Activated naive CD4-positive, alpha-beta T cell treated with anti-CD3 and anti-CD28 coated beads for 36 hours (primary cell): ENCODE data around the gene NUAK2. TPM values are rescaled to one million over a fixed set of nuclear protein-coding genes. Genes with fewer than 3 reads are reported as not detected.

ENCODE experiments used
- CTCF ChIA-PET: fragments of 350-600 bp; sonication (Branson Sonifier 250); formaldehyde crosslinking; loops from one replicate; lab custom pipeline; 2021; ENCODE audit warnings: antibody characterized with exemption; lab: Charles Lee
- DNase-seq: peaks from one replicate; pipeline ENCODE4 v3.0.0-alpha.2; 2020
- H3K27ac Mint-ChIP-seq: one replicate; pipeline ENCODE4 v1.8.0; 2021; ENCODE audit warnings: mild to moderate bottlenecking, mixed read lengths
- H3K27me3 Mint-ChIP-seq: one replicate; pipeline ENCODE4 v1.8.0; 2021; ENCODE audit warnings: low read depth, mixed read lengths
- H3K36me3 Mint-ChIP-seq: one replicate; pipeline ENCODE4 v1.8.0; 2021; ENCODE audit warnings: low read depth, mixed read lengths
- H3K4me1 Mint-ChIP-seq: one replicate; pipeline ENCODE4 v1.8.0; 2021; ENCODE audit warnings: low read depth, mixed read lengths
- H3K4me3 Mint-ChIP-seq: one replicate; pipeline ENCODE4 v1.8.0; 2021; ENCODE audit warnings: mild to moderate bottlenecking, moderate library complexity, mixed read lengths
- H3K9me3 Mint-ChIP-seq: one replicate; pipeline ENCODE4 v1.8.0; 2021; ENCODE audit warnings: mixed read lengths
- intact Hi-C: fragments of 100-400 bp; cut with micrococcal nuclease; formaldehyde crosslinking; loops from one replicate; pipeline ENCODE4 v1.15.1; 2023
- total RNA-seq, 2 experiments: library from RNA; stranded (reverse); gene quantifications; one replicate each; pipeline ENCODE4 v1.2.3, GENCODE V29; 2021

NUAK2 gene
- total RNA-seq, 2 experiments from 2014 or later: 11.2 to 12.2 TPM

DNA sequence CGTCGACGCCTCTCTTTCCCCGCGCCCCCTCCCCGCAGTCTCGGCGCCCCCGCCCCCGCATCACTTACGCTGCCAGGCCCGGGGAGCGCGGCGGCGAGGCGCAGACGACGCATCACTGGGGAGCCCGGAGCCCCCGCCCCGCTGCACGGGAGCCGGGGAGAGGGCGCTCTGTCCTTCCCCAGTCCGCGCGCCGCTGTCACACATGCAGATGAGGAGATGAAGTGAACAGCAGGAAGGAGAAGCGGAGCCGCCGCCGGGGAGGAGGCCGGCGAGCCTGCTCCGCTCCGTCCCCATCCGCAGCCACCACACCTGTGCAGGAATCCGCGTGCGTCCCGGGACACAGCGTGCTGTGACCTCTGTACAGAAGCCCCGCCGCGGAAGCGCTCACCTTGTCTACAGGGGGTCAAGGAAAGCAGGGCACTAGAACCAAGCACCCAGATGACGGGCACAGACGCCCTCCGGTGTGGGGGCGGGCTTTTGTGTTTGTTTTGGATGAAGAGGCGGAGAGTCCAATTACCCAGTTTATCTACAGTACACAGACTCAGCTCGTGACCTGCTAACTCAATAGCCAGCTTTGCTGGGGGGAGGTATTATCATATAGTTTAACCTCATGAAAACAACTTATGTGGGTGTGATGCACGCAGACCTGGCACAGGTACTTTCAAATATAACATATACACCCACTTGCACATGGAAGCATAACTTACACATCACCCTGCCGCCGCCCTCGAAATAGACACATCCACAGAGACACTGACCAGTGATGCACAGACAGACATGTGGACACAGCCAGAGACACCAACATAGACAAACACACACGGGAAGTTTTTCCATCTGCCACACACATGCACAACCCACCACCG, 22.8 kb upstream of the NUAK2 start:
- CTCF ChIA-PET: interaction anchor here (0.6 to 1.7 kb wide), 4 partner anchors 8 to 71 kb away, joined by 3 to 5 read pairs (median 4); no protein-coding TSS in a partner anchor
- intact Hi-C loops: no loop called here
- no peaks in the 10 kb centered on the region for H3K9me3 Mint-ChIP-seq
- peak overlapping the region; percentile 34 for H3K4me3 Mint-ChIP-seq
- peaks cover 8% of the 10 kb centered on the region for H3K4me1 Mint-ChIP-seq
- peaks cover 35% of the 10 kb centered on the region for H3K27me3 Mint-ChIP-seq
- DNase-seq: peak; percentile 79
- H3K36me3 Mint-ChIP-seq: no peaks in the 10 kb centered on the region
- no peak overlapping the region for H3K27ac Mint-ChIP-seq

DNA sequence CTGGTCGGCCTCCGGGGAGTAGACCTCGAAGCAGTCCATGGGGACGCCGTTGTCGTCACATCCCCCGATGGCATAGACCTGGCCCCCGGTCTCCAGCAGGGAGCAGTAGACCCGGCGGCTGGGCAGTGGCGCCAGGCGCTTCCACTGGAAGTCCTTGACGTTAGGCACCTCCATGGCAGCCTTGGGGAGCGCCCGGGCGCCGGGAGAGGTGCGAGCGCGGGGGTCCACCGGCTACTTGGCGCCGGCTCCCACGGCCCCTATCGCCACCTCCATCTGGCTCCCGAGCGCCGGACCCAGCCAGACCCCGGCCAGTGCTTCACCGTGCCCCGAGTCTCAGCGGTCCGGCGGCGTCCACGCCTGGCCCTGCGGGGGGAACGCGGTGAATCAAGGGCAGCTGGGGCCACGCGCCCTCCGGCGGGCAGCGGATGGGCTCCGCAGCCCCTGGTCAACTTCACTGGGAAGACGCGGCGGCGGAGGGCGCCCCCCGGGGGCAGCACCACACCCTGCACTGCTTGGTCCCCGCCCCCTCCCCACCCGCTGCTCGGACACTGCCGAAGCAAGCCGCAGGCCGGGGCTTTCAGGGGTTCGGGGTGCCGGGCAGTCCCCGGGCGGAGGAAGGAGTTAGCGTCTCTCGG, 22.0 kb upstream of the NUAK2 start:
- DNase-seq: no peak
- H3K27ac Mint-ChIP-seq: no peak overlapping the region
- intact Hi-C loops: no loop called here
- H3K36me3 Mint-ChIP-seq: no peaks in the 10 kb centered on the region
- CTCF ChIA-PET: interaction anchor here (1.0 to 1.2 kb wide), 2 partner anchors 11 to 15 kb away, joined by 3 to 4 read pairs; no protein-coding TSS in a partner anchor
- H3K9me3 Mint-ChIP-seq: no peaks in the 10 kb centered on the region
- H3K4me1 Mint-ChIP-seq: peaks cover 8% of the 10 kb centered on the region
- peak overlapping the region; percentile 34 for H3K4me3 Mint-ChIP-seq
- peaks cover 35% of the 10 kb centered on the region for H3K27me3 Mint-ChIP-seq

DNA sequence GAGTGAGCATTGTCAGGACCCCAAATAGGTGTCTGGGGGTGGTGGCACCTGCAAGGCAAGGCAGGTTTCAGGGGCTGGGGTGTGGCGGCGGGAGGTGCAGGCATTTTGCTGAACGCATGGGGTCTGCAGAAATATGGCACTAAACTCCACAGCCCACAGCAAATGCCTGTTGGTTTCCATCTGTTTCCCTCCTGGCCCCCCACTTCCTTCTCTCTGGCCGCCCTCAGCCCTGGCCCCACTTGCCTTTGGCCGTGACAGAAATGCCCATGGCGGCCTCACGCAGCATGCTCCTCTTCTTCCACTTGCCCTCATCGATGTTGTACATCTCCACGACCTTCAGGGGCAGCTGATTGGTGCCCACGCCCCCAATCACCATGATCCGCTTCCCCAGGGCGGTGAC, 21.4 kb upstream of the NUAK2 start:
- H3K36me3 Mint-ChIP-seq: no peaks in the 10 kb centered on the region
- intact Hi-C loops: no loop called here
- no peak for DNase-seq
- H3K4me3 Mint-ChIP-seq: no peak overlapping the region
- no peaks in the 10 kb centered on the region for H3K9me3 Mint-ChIP-seq
- CTCF ChIA-PET: interaction anchor here (1.0 to 1.2 kb wide), 3 partner anchors 10 to 14 kb away, joined by 3 to 4 read pairs (median 3); no protein-coding TSS in a partner anchor
- H3K27me3 Mint-ChIP-seq: peaks cover 35% of the 10 kb centered on the region
- H3K27ac Mint-ChIP-seq: no peak overlapping the region
- peaks cover 8% of the 10 kb centered on the region for H3K4me1 Mint-ChIP-seq

DNA sequence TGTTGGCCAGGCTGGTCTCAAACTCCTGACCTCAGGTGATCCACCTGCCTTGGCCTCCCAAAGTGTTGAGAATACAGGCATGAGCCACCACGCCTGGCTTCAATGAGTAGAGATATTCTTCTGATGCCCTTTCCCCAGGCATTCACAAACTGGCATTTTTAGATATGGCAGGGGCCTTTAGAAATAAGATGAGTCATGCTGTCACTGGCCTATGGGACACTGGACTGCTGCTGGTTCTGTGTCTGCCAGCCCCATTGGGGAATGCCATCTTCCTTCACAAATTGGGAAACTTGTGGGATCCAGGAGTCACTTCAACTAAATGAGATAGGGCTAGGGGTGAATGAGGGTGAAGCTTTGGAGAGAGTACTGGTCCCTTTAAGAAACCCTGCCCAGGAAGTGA, 19.1 kb upstream of the NUAK2 start:
- peaks cover 25% of the 10 kb centered on the region for H3K27me3 Mint-ChIP-seq
- no peak for DNase-seq
- no peaks in the 10 kb centered on the region for H3K36me3 Mint-ChIP-seq
- H3K4me1 Mint-ChIP-seq: peaks cover 8% of the 10 kb centered on the region
- intact Hi-C loops: no loop called here
- CTCF ChIA-PET: interaction anchor here (6.8 to 7.5 kb wide), 2 partner anchors 17 to 68 kb away, joined by 67 to 70 read pairs; partner anchors contain the start of gene NUAK2
- no peak overlapping the region for H3K4me3 Mint-ChIP-seq
- H3K27ac Mint-ChIP-seq: no peak overlapping the region
- no peaks in the 10 kb centered on the region for H3K9me3 Mint-ChIP-seq

DNA sequence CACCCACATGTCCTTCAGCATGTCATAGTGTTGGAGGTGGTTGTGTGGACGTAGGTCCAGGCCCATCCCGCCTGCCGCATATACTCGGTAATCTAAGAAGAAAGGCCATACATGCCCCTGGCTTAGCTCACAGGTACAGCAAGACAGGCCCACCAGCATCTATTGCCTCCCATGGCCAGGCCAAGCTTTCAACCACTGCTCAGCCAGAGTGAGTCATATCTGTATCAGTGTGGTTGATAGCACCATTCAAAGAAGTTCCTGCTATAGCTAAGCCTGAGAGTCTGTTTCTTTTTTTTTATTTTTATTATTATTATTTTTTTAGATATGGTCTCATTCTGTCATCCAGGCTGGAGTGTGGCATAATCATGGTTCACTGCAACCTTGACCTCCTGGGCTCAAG, 18.2 kb upstream of the NUAK2 start:
- CTCF ChIA-PET: interaction anchor here (0.6 to 8.7 kb wide), 7 partner anchors 15 to 318 kb away, joined by 3 to 73 read pairs (median 10); partner anchors contain the start of gene NUAK2

DNA sequence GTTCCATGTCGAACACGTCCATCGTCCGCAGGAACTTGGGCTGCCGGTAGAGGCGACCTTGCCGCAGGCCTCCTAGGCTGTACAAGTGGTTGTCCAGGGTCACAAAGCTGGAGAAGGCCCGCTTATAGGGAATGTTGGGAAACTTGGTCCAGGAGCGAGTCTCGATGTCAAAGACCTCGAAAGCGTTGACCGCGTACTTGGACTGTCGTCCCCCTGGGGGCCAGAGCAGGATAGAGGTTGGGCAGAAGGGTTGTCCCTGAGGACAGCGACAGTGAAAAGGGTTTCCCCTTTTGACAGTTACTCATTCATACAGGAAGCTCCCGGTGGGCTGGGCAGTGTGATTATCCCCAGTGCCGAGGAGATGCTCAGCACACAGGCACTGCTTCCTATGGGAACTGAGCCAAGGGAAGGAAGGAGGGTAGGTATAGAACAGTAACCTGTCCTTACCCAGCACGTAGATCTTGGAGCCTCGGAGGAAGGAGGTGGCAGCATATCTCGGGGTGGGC, 17.7 kb upstream of the NUAK2 start:
- Mint-ChIP-seq H3K9me3 (no peaks in the 10 kb centered on the region), H3K27me3 (peaks cover 14% of the 10 kb centered on the region), H3K4me3 (no peak overlapping the region), H3K36me3 (no peaks in the 10 kb centered on the region), H3K27ac (no peak overlapping the region), H3K4me1 (peaks cover 5% of the 10 kb centered on the region)
- DNase-seq: no peak
- CTCF ChIA-PET: interaction anchor here (0.6 to 8.7 kb wide), 7 partner anchors 15 to 319 kb away, joined by 3 to 73 read pairs (median 10); partner anchors contain the start of gene NUAK2
- intact Hi-C loops: loop anchor here (5.0 kb wide), 1 partner anchor 352 kb away; no protein-coding TSS in a partner anchor

More for the DNA sequence above, 18.2 kb upstream of the NUAK2 start:
- no peak for DNase-seq
- H3K4me3 Mint-ChIP-seq: no peak overlapping the region
- no peak overlapping the region for H3K27ac Mint-ChIP-seq
- H3K27me3 Mint-ChIP-seq: peaks cover 19% of the 10 kb centered on the region
- intact Hi-C loops: loop anchor here (5.0 kb wide), 1 partner anchor 352 kb away; no protein-coding TSS in a partner anchor
- no peaks in the 10 kb centered on the region for H3K36me3 Mint-ChIP-seq
- H3K9me3 Mint-ChIP-seq: no peaks in the 10 kb centered on the region
- H3K4me1 Mint-ChIP-seq: peaks cover 8% of the 10 kb centered on the region

DNA sequence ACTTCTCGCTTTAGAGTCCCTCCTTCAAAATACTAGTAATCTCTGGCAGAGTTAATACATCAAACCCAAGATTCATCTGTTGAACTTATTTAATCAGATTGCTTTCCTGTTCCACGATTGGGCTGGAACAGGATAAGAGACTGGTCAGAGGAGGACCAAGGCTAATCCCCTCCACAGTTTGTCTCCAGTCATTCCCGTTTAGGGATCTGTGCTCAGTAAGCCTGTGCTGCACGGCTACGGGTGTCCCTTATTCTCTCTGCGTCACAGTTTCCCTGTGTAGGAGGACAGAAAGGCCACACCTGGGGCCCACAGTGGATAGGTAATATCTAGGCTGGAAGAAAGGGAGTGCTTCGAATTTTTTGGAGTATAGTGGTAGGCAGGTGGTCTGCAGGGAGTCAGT, 16.5 kb upstream of the NUAK2 start:
- intact Hi-C loops: loop anchor here (5.0 kb wide), 1 partner anchor 351 kb away; no protein-coding TSS in a partner anchor
- no peak overlapping the region for H3K27ac Mint-ChIP-seq
- H3K4me1 Mint-ChIP-seq: peaks cover 4% of the 10 kb centered on the region
- CTCF ChIA-PET: interaction anchor here (1.4 to 8.7 kb wide), 8 partner anchors 9 to 186 kb away, joined by 3 to 73 read pairs (median 58); partner anchors contain the start of gene NUAK2
- H3K27me3 Mint-ChIP-seq: peaks cover 9% of the 10 kb centered on the region
- H3K9me3 Mint-ChIP-seq: no peaks in the 10 kb centered on the region
- no peak overlapping the region for H3K4me3 Mint-ChIP-seq
- DNase-seq: no peak
- no peaks in the 10 kb centered on the region for H3K36me3 Mint-ChIP-seq

DNA sequence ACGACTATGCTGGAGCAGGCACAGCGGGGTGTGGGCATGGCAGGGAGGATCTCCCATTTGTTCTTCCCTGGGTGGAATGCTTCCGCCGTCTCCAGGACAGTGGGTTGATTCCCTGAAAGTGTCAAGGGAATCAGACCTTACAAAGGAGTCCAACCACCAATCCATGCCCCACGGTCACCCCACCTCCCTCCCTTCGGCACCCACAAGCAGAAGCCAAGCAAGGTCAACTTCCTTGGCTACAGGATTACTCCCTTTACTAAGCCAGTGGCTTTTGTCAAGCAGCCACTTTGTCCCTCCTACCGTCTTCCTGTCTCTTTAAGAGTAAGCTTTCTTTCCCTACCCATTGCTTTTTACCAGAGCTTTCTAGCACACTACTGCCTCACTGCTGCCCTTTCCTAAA, 15.9 kb upstream of the NUAK2 start:
- Mint-ChIP-seq H3K27ac (no peak overlapping the region), H3K4me3 (no peak overlapping the region), H3K9me3 (no peaks in the 10 kb centered on the region), H3K4me1 (peaks cover under 1% of the 10 kb centered on the region), H3K27me3 (peaks cover 4% of the 10 kb centered on the region), H3K36me3 (no peaks in the 10 kb centered on the region)
- CTCF ChIA-PET: interaction anchor here (1.3 to 8.7 kb wide), 14 partner anchors 9 to 187 kb away, joined by 3 to 73 read pairs (median 6); partner anchors contain the start of gene NUAK2
- DNase-seq: no peak
- intact Hi-C loops: loop anchor here (5.0 kb wide), 1 partner anchor 350 kb away; no protein-coding TSS in a partner anchor

DNA sequence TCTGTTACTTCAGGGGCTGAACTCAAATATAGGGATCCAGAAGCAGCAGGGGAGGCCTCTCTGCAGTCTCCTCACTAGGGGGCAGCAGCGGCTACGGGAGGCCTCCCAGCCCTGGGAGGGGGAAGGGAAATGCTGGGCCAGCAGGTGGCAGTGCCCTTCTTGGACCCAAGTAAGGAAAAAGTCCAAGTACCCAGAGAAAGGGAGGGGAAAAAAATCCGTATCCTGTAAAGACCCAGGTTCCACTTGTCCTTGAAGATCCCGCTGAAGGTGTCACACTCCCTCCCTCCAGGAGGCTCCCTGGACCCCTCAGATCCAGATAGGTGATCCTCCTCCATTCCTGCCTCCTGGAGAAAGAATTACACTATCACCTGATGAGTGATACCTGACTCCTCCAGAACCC, 14.1 kb upstream of the NUAK2 start:
- DNase-seq: peak; percentile 92
- CTCF ChIA-PET: interaction anchor here (0.6 to 8.7 kb wide), 52 partner anchors 9 to 1128 kb away, joined by 3 to 73 read pairs (median 3); partner anchors contain the start of genes ELK4 and NUAK2
- no peaks in the 10 kb centered on the region for H3K27me3 Mint-ChIP-seq
- intact Hi-C loops: loop anchor here (1.0 to 5.0 kb wide), 5 partner anchors 19 to 348 kb away; no protein-coding TSS in a partner anchor
- no peak overlapping the region for H3K27ac Mint-ChIP-seq
- no peaks in the 10 kb centered on the region for H3K9me3 Mint-ChIP-seq
- H3K4me1 Mint-ChIP-seq: no peaks in the 10 kb centered on the region
- H3K4me3 Mint-ChIP-seq: no peak overlapping the region
- no peaks in the 10 kb centered on the region for H3K36me3 Mint-ChIP-seq

DNA sequence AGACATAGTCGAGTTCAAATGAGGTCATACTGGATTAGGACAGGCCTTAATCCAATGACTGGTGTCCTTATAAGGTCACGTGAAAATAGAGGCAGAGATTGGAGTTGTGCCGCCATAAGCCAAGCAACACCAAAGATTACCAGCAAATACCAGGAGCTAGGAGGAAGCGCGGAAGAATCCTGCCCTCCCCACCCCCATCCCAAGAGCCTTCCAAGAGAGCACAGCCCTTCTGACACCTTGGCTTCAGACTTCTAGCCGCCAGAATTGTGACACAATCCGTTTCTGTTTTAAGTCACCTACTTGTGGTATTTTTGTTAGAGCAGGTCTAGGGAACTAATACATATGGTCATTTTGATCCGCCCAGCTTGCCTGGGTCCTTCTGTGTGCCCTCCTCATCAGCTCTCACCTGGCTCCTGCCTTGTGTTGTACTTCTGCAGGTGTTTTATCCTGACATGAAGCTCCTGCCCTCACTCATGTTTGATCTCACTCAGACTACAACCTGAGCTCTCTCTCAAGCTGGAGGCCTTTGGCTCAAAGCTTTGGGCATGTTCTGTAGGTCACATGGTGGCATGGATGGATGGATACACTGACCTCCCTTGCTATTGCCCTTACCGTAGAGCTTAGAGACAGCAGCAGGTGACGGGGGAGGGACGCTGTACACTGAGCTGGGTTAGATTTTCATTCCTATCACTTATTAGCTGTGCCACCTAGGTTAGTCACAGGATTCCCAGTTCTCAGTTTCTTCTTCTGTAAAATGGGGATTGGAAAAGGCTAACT, 10.7 kb upstream of the NUAK2 start:
- Mint-ChIP-seq H3K9me3 (no peaks in the 10 kb centered on the region), H3K4me3 (no peak overlapping the region), H3K27me3 (no peaks in the 10 kb centered on the region), H3K27ac (no peak overlapping the region), H3K4me1 (no peaks in the 10 kb centered on the region), H3K36me3 (no peaks in the 10 kb centered on the region)
- CTCF ChIA-PET: interaction anchor here (0.7 to 23.5 kb wide), 10 partner anchors 10 to 192 kb away, joined by 3 to 948 read pairs (median 4); partner anchors contain the start of gene NUAK2
- intact Hi-C loops: no loop called here
- DNase-seq: no peak

DNA sequence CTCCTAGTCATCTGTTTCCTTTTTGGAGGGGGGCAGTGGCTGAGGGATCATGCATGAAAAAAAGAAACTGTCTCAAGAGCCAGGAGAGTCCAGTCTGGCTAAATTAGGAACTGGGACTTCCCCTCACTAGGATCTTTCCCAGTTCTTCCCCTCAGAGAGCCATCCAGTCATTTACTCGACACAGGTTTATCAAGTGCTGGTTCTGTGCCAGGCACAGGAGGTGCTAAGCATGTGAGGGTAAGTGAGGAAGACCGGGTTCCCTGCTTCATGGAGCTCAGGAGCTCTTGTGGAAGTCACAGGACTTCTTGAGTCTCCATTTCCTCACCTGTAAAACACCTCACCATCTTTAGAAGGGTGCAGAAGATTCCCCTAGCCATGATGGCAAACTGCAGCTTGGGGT, 8.6 kb upstream of the NUAK2 start:
- no peak for DNase-seq
- H3K9me3 Mint-ChIP-seq: no peaks in the 10 kb centered on the region
- CTCF ChIA-PET: interaction anchor here (0.7 to 23.5 kb wide), 3 partner anchors 52 to 1968 kb away, joined by 3 to 948 read pairs (median 4); no protein-coding TSS in a partner anchor
- H3K36me3 Mint-ChIP-seq: no peaks in the 10 kb centered on the region
- H3K27me3 Mint-ChIP-seq: no peaks in the 10 kb centered on the region
- no peak overlapping the region for H3K4me3 Mint-ChIP-seq
- H3K27ac Mint-ChIP-seq: no peak overlapping the region
- intact Hi-C loops: no loop called here
- peaks cover 5% of the 10 kb centered on the region for H3K4me1 Mint-ChIP-seq
